Osteocyte (in vitro differentiated cells): ENCODE measurements around the gene THG1L. TPM values are rescaled to one million over a fixed set of nuclear protein-coding genes. Genes with fewer than 3 reads are reported as not detected.
"Not testable (repeated sequence)": the region's sequence is repeated elsewhere in the genome, so short reads cannot be mapped to it uniquely, and the experiment has no call there.

ENCODE experiments used
- DNase-seq: peaks from one replicate; pipeline ENCODE4 v3.0.0; 2021; ENCODE audit warnings: mixed read lengths; ENCODE audit not compliant: unreplicated experiment; ENCODE audit errors: extremely low spot score
- H3K27ac Mint-ChIP-seq: one replicate; pipeline ENCODE4 v1.8.0; 2021; ENCODE audit warnings: mild to moderate bottlenecking, mixed read lengths; ENCODE audit not compliant: unreplicated experiment
- H3K27me3 Mint-ChIP-seq: one replicate; pipeline ENCODE4 v1.8.0; 2021; ENCODE audit warnings: mixed read lengths; ENCODE audit not compliant: unreplicated experiment
- H3K36me3 Mint-ChIP-seq: one replicate; pipeline ENCODE4 v1.8.0; 2021; ENCODE audit warnings: mixed read lengths; ENCODE audit not compliant: unreplicated experiment
- H3K4me1 Mint-ChIP-seq: one replicate; pipeline ENCODE4 v1.8.0; 2021; ENCODE audit warnings: mixed read lengths; ENCODE audit not compliant: unreplicated experiment
- H3K4me3 Mint-ChIP-seq: one replicate; pipeline ENCODE4 v1.8.0; 2021; ENCODE audit warnings: mild to moderate bottlenecking, moderate library complexity, mixed read lengths; ENCODE audit not compliant: unreplicated experiment
- H3K9me3 Mint-ChIP-seq: one replicate; pipeline ENCODE4 v1.8.0; 2021; ENCODE audit warnings: mixed read lengths; ENCODE audit not compliant: unreplicated experiment
- long read RNA-seq: library from polyadenylated mRNA; unstranded; transcript quantifications from one replicate; pipeline ENCODE4 v2.0.0, GENCODE V29; 2021
- total RNA-seq: library from RNA; stranded (reverse); gene quantifications from 2 replicates; pipeline ENCODE4 v1.2.1, GENCODE V29; 2021
- TF ChIP-seq, protein P1 (sequence below): fragments of 200-600 bp; sonication (generic); IDR thresholded peaks from 2 replicates; pipeline ENCODE4 v1.5.0; 2021; ENCODE audit warnings: antibody characterized with exemption, mild to moderate bottlenecking, moderate library complexity

Gene THG1L
- 14.6 and 15.6 TPM in 2 replicates for total RNA-seq
- long read RNA-seq, transcript THG1L-201 (6 exons, 3,107 nt), result major isoform, 83 of 90 reads
- long read RNA-seq, partial matches to known transcripts, result 3 of 90 reads
- long read RNA-seq, other reads (novel, unspliced or antisense), result 4 of 90 reads

- H3K4me1 Mint-ChIP-seq, result peaks cover 13% of the 10 kb centered on the region
- no peaks in the 10 kb centered on the region for H3K9me3 Mint-ChIP-seq
- peak; percentile 99 for DNase-seq
- H3K27me3 Mint-ChIP-seq, result no peaks in the 10 kb centered on the region
- H3K36me3 Mint-ChIP-seq, result peaks cover 6% of the 10 kb centered on the region
- TF ChIP-seq, protein P1, sequence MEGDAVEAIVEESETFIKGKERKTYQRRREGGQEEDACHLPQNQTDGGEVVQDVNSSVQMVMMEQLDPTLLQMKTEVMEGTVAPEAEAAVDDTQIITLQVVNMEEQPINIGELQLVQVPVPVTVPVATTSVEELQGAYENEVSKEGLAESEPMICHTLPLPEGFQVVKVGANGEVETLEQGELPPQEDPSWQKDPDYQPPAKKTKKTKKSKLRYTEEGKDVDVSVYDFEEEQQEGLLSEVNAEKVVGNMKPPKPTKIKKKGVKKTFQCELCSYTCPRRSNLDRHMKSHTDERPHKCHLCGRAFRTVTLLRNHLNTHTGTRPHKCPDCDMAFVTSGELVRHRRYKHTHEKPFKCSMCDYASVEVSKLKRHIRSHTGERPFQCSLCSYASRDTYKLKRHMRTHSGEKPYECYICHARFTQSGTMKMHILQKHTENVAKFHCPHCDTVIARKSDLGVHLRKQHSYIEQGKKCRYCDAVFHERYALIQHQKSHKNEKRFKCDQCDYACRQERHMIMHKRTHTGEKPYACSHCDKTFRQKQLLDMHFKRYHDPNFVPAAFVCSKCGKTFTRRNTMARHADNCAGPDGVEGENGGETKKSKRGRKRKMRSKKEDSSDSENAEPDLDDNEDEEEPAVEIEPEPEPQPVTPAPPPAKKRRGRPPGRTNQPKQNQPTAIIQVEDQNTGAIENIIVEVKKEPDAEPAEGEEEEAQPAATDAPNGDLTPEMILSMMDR, result no peak
- H3K4me3 Mint-ChIP-seq, result peak within 1 kb of the TSS; percentile 95
- H3K27ac Mint-ChIP-seq, result peak within 1 kb of the TSS; percentile 100
Measured at GRCh38 chr5:157731272-157732129, at the start of gene THG1L. THG1L (plus strand) TSS chr5:157731420; CDS start chr5:157731441, 21 bp downstream.

DNA sequence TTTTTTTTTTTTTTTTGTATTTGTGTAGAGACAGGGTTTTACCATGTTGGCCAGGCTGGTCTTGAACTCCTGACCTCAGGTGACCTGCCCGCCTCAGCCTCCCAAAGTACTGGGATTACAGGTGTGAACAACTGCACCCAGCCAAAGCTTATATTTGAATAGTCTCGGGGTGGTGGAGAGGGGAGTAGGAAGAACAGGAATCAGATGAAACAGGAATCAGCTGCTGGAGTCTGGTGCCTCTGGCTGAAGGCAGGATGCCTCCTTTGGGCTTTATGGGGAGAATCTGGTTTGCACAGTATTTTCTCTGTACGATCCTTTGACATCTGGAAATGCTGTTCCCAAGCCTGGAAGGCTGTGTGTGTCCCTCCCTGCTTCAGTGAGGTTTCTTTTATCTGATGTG lies 49.0 kb upstream of the THG1L start:
- Mint-ChIP-seq H3K4me3 (no peak overlapping the region), H3K9me3 (no peaks in the 10 kb centered on the region), H3K4me1 (no peaks in the 10 kb centered on the region), H3K27ac (no peak overlapping the region), H3K27me3 (no peaks in the 10 kb centered on the region), H3K36me3 (no peaks in the 10 kb centered on the region)
- no peak for DNase-seq
- TF ChIP-seq, protein P1, result no peak

DNA sequence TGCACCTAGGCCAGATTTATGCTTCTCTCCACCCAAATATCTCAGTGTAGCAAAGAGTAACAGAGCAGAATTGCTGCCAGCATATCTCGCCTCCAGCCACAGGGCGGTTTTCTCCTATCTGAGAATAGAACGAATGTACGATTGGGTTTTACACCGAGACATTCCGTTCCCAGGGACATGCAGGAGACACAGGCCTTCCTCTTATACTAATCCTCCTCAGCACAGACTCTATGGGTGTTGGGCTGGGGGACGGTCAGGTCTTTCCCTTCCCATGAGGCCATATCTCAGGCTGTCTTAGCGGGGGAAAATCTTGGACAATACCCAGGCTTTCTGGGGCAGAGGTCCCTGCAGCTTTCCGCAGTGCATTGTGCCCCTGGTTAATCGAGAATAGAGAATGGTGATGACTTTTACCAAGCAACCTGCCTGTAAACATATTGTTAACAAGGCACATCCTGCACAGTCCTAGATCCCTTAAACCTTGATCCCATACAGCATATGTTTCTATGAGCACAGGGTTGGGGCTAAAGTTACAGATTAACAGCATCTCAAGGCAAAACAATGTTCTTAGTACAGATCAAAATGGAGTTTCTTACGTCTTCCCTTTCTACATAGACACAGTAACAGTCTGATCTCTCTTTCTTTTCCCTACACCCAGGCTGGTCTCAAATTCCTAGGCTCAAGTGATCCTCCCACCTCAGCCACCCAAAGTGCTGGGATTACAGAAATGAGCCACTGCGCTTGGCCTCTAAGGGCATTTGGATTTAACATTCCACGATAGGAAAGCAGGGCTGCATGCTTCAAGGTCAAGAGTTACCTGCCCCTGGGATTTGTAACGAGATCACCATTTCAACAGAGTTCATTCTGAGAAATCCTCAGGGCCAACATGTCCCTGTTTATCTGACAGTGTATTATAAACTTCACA lies 44.7 kb upstream of the THG1L start:
- not testable (repeated sequence) for H3K27me3 Mint-ChIP-seq, H3K4me3 Mint-ChIP-seq, H3K36me3 Mint-ChIP-seq, H3K9me3 Mint-ChIP-seq, H3K4me1 Mint-ChIP-seq, H3K27ac Mint-ChIP-seq
- DNase-seq, result peak; percentile 46

DNA sequence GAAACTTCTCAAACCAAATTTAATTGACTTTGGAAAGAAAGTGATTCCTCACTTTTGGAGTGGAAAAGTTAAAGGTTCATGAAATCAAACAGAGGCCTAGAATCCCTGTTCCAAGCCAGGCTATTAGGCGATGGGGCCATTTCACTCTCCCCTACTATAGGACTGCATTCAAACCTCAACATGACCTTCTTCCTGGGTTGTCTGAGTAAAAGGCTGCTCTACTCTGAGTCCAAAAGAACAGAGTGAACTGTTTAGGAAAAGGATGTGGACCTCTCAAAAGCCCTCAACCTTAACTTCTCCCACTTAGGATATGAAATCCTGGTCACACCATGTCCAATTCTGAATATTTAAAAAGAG lies 44.0 kb upstream of the THG1L start:
- Mint-ChIP-seq H3K4me1 (no peaks in the 10 kb centered on the region), H3K9me3 (no peaks in the 10 kb centered on the region), H3K27ac (no peak overlapping the region), H3K36me3 (no peaks in the 10 kb centered on the region), H3K27me3 (no peaks in the 10 kb centered on the region), H3K4me3 (no peak overlapping the region)
- DNase-seq, result no peak
- TF ChIP-seq, protein P1, result no peak

- Mint-ChIP-seq H3K27me3 (no peaks in the 10 kb centered on the region), H3K9me3 (no peaks in the 10 kb centered on the region), H3K4me1 (no peaks in the 10 kb centered on the region), H3K27ac (no peak overlapping the region), H3K36me3 (no peaks in the 10 kb centered on the region), H3K4me3 (no peak overlapping the region)
- TF ChIP-seq, protein P1, result no peak
- peak; percentile 84 for DNase-seq
Measured at GRCh38 chr5:157689942-157690689, 41.1 kb upstream of the THG1L start.
